Measurements from ENCODE around the gene HNRNPR.

HNRNPR gene

DNA sequence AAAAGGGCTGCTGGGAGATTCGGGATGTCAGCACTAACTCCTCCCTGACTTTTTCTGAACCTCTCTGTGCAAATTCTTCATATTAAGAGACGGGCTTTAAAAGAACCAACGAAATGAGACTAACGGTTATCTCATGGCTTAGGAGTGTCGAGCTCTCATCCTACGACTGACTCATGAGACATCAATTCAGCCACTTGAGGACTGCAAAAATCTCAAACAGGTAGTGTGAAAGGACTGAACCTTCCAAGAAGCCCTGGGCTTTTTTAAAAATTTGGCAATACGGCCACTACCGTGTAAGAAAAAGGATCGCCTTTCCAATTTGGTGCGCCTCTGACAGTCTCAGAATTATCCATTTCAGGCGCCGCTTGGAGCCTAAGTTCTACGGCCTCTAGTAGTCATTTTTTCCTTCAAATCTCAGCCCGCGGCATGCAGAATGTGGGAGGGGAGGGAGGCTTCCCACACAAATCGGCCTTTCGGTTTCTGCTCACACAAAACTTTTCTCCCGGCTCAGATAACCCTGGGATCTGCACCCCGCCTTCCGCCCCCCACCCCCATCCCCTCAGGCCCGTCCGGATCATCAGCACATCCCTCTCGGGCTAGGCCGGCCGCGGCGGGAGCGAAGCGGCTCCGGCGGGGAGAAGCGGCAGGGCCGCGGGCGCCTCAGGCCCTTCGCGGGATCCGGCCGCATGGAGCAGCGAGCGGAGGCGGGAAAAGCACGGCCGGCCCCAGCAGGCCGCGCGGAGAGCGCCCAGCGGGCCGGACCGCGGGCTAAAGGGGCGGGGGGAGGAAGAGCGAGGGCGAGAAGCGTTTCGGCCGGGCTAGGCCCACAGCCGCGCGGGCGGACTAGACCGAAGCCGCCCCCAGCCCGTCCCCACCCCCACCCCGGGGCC, 618 bp downstream of the HNRNPR start:
- no peak for TF ChIP-seq CTCF (IDR thresholded peaks at IDR 0.05; ENCODE audit: low read depth, low read length)
- H3K4me3 ChIP-seq (ENCODE audit: low read depth, low read length), result peak overlapping the region; percentile 83
- in situ Hi-C loops (cut with HindIII; ENCODE audit: low sequenced_read_pairs), result no loop called here
- peak; percentile 70 for DNase-seq (ENCODE audit: low read depth, low spot score)

- H3K4me3 ChIP-seq (ENCODE audit: low read depth, low read length), result peak overlapping the region; percentile 83
- no peak for DNase-seq (ENCODE audit: low read depth, low spot score)
- no peak for TF ChIP-seq CTCF (IDR thresholded peaks at IDR 0.05; ENCODE audit: low read depth, low read length)
- in situ Hi-C loops (cut with HindIII; ENCODE audit: low sequenced_read_pairs), result no loop called here
Observed at GRCh38 chr1:23341931-23342692, 2.0 kb downstream of the HNRNPR start.

DNA sequence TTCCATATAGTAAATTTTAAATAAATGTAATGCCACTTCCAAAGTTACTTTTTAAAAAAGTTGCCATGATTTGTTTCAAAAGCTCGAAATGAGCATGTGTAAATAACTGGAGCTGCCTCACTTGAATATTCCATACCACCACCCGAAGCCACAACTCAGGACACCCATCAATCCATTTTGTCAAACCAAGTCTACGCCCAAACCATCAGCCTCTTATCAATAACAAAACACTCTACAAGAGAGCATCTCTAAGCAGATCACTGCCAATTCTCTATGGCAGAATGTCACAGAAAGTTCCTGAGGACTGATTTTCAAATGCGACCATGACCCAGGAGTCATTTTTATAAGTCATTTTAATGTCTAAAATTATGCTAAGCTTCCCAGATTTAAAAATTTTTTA, 4.5 kb downstream of the HNRNPR start:
- in situ Hi-C loops (cut with HindIII; ENCODE audit: low sequenced_read_pairs), result no loop called here
- H3K4me3 ChIP-seq (ENCODE audit: low read depth, low read length), result no peak overlapping the region
- no peak for TF ChIP-seq CTCF (IDR thresholded peaks at IDR 0.05; ENCODE audit: low read depth, low read length)
- no peak for DNase-seq (ENCODE audit: low read depth, low spot score)

- in situ Hi-C loops (cut with HindIII; ENCODE audit: low sequenced_read_pairs), result no loop called here
- no peak overlapping the region for H3K4me3 ChIP-seq (ENCODE audit: low read depth, low read length)
- TF ChIP-seq CTCF (IDR thresholded peaks at IDR 0.05; ENCODE audit: low read depth, low read length), result no peak
- DNase-seq (ENCODE audit: low read depth, low spot score), result no peak
Observed at GRCh38 chr1:23337869-23338268, 6.2 kb downstream of the HNRNPR start.

- no peak for TF ChIP-seq CTCF (IDR thresholded peaks at IDR 0.05; ENCODE audit: low read depth, low read length)
- in situ Hi-C loops (cut with HindIII; ENCODE audit: low sequenced_read_pairs), result no loop called here
- DNase-seq (ENCODE audit: low read depth, low spot score), result no peak
- H3K4me3 ChIP-seq (ENCODE audit: low read depth, low read length), result no peak overlapping the region
Observed at GRCh38 chr1:23331713-23332112, 12.4 kb downstream of the HNRNPR start.

- in situ Hi-C loops (cut with HindIII; ENCODE audit: low sequenced_read_pairs), result no loop called here
- no peak for TF ChIP-seq CTCF (IDR thresholded peaks at IDR 0.05; ENCODE audit: low read depth, low read length)
- DNase-seq (ENCODE audit: low read depth, low spot score), result no peak
- H3K4me3 ChIP-seq (ENCODE audit: low read depth, low read length), result no peak overlapping the region
Observed at GRCh38 chr1:23330846-23331245, 13.2 kb downstream of the HNRNPR start.

All from astrocyte of the spinal cord (primary cell).